Measurements from ENCODE around the gene NELFB.

NELFB gene

DNA sequence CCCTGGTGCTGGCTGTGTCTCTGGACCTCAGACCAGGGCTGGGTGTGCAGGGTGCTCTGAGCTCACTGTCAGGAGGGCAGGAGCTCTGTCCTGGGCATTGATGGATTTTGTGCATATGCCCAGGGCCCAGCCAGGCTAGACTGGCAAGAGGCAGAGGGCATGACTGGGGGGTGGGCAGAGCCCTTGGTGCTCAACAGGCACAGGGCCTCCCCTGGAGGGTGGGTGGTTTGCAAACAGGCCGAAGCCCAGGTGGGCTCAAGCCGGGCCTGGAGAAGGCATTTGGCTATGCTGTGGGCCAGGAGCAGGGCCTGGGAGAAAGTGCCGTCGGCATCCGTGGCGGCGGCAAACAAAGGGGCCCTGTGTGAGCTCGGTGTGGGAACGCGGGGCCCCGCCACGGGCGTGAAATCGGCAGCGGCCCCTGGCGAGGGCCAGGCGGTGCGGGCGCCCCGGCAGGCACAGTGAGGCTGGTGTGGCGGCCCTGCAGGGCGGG is 48.8 kb downstream of the NELFB start:
- no peak for DNase-seq (ENCODE audit: extremely low read depth, low read depth)
- TF ChIP-seq, protein P1, sequence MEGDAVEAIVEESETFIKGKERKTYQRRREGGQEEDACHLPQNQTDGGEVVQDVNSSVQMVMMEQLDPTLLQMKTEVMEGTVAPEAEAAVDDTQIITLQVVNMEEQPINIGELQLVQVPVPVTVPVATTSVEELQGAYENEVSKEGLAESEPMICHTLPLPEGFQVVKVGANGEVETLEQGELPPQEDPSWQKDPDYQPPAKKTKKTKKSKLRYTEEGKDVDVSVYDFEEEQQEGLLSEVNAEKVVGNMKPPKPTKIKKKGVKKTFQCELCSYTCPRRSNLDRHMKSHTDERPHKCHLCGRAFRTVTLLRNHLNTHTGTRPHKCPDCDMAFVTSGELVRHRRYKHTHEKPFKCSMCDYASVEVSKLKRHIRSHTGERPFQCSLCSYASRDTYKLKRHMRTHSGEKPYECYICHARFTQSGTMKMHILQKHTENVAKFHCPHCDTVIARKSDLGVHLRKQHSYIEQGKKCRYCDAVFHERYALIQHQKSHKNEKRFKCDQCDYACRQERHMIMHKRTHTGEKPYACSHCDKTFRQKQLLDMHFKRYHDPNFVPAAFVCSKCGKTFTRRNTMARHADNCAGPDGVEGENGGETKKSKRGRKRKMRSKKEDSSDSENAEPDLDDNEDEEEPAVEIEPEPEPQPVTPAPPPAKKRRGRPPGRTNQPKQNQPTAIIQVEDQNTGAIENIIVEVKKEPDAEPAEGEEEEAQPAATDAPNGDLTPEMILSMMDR (IDR thresholded peaks at IDR 0.05; ENCODE audit: low read depth, low read length), result no peak

- TF ChIP-seq, protein P1 (IDR thresholded peaks at IDR 0.05; ENCODE audit: low read depth, low read length), result no peak; the same call in 1 of the 2 replicates
These were observed 49.4 kb downstream of the NELFB start for GRCh38 chr9:137304383-137305059.

GRCh38 chr9:137305060-137305797 is 50.1 kb downstream of the NELFB start:
- TF ChIP-seq, protein P1 (IDR thresholded peaks at IDR 0.05; ENCODE audit: low read depth, low read length), result no peak
- DNase-seq (ENCODE audit: extremely low read depth, low read depth), result no peak

More at GRCh38 chr9:137304383-137305059, 49.4 kb downstream of the NELFB start:
- no peak for DNase-seq (ENCODE audit: extremely low read depth, low read depth)

DNA sequence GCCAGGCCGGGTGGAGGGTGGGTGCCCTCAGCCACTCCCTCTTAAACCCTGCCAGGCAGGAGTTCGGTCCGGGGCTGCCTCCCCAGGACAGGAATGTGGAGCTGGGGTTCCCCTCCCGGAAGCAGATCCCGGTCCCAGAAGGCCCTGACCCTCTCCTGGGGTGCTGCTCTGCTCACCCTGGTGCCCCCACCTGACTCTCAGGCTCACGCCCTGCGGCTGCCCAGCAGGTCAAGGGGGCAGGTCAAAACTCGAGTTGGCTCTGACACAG is 50.6 kb downstream of the NELFB start:
- DNase-seq (ENCODE audit: extremely low read depth, low read depth), result no peak
- TF ChIP-seq, protein P1 (IDR thresholded peaks at IDR 0.05; ENCODE audit: low read depth, low read length), result no peak

GRCh38 chr9:137306066-137306849 is 51.1 kb downstream of the NELFB start:
- DNase-seq (ENCODE audit: extremely low read depth, low read depth), result no peak

DNA sequence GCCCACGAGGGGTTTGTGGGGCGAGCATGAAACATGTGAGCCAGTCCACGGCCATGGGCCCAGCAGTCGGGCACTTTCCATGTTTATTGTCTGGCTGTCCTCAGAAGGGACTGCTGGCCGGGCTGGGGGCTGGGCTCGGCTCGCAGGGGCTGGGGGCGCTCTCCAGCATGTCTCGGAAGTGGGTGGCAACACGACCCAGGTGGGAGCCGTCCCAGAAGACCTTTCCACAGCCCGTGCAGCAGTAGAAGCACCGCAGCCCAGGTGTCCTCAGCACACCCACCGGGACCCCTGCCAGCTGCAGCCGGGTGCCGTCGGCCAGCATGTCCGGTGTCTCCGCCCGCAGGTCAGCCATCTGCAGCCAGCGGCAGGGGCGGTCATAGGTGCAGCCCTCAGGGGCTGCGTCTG is 51.7 kb downstream of the NELFB start:
- no peak for DNase-seq (ENCODE audit: extremely low read depth, low read depth)
- TF ChIP-seq, protein P1 (IDR thresholded peaks at IDR 0.05; ENCODE audit: low read depth, low read length), result no peak

More at GRCh38 chr9:137306066-137306849, 51.1 kb downstream of the NELFB start:
- TF ChIP-seq, protein P1 (IDR thresholded peaks at IDR 0.05; ENCODE audit: low read depth, low read length), result no peak

Data from AG09319 (cell line).